ENCODE results near the gene SHROOM3.
A peak's percentile ranks its signal among the peaks of the same experiment; 100 is the strongest.
"Not testable (repeated sequence)": the region's sequence is repeated elsewhere in the genome, so short reads cannot be mapped to it uniquely, and the experiment has no call there.

Gene SHROOM3

GRCh38 chr4:76434901-76435527 is at the start of gene SHROOM3:
SHROOM3 (plus strand) TSS chr4:76435229; CDS start chr4:76436053, 824 bp downstream.
- no peak for DNase-seq

- DNase-seq, result no peak
These were observed 49.1 kb upstream of the SHROOM3 start for GRCh38 chr4:76385974-76386373.

- DNase-seq, result no peak
These were observed 48.3 kb upstream of the SHROOM3 start for GRCh38 chr4:76386566-76387305.

GRCh38 chr4:76388160-76388908 is 46.7 kb upstream of the SHROOM3 start:
- no peak for DNase-seq

GRCh38 chr4:76401654-76402053 is 33.4 kb upstream of the SHROOM3 start:
- DNase-seq, result no peak

GRCh38 chr4:76406081-76406480 is 28.9 kb upstream of the SHROOM3 start:
- DNase-seq, result no peak

- no peak for DNase-seq
These were observed 27.4 kb upstream of the SHROOM3 start for GRCh38 chr4:76407440-76408119.

- no peak for DNase-seq
These were observed 24.4 kb upstream of the SHROOM3 start for GRCh38 chr4:76410636-76411035.

- DNase-seq, result no peak
These were observed 14.8 kb upstream of the SHROOM3 start for GRCh38 chr4:76420188-76420761.

GRCh38 chr4:76420762-76421581 is 14.1 kb upstream of the SHROOM3 start, which contains the start of gene CCDC158:
CCDC158 (minus strand) TSS chr4:76421141; CDS start chr4:76403207, 17,934 bp downstream.
- DNase-seq, result no peak

- not testable (repeated sequence) for DNase-seq
These were observed 11.9 kb upstream of the SHROOM3 start for GRCh38 chr4:76423159-76423558.

- DNase-seq, result no peak
These were observed 8.8 kb upstream of the SHROOM3 start for GRCh38 chr4:76426272-76426671.

- DNase-seq, result no peak
These were observed 5.4 kb upstream of the SHROOM3 start for GRCh38 chr4:76429636-76430035.

- peak; percentile 52 for DNase-seq
These were observed 4.3 kb upstream of the SHROOM3 start for GRCh38 chr4:76430519-76431388.

GRCh38 chr4:76435528-76436319 is 695 bp downstream of the SHROOM3 start:
- DNase-seq, result no peak

- no peak for DNase-seq
These were observed 4.5 kb downstream of the SHROOM3 start for GRCh38 chr4:76439491-76439890.

GRCh38 chr4:76441881-76442280 is 6.9 kb downstream of the SHROOM3 start:
- no peak for DNase-seq

- no peak for DNase-seq
These were observed 7.8 kb downstream of the SHROOM3 start for GRCh38 chr4:76442807-76443206.

- DNase-seq, result no peak
These were observed 8.3 kb downstream of the SHROOM3 start for GRCh38 chr4:76443376-76443775.

- no peak for DNase-seq
These were observed 10.9 kb downstream of the SHROOM3 start for GRCh38 chr4:76445911-76446310.

Data from activated CD4-positive, alpha-beta T cell treated with anti-CD3 and anti-CD28 coated beads, Interleukin-2, Interleukin-6, amounts not matched to agents 100 ng/mL and 50 ng/mL, durations not matched to agents 16 hours and 8 hours (primary cell).